ENCODE measurements around the gene ARRB1. TPM values are rescaled to one million over a fixed set of nuclear protein-coding genes. Genes with fewer than 3 reads are reported as not detected.
A peak's percentile ranks its signal among the peaks of the same experiment; 100 is the strongest.

ARRB1 gene
- total and polyA plus RNA-seq, 2 of the 13 experiments (the other 11 are each of a cell fraction or from before 2014, with no cell fraction given) = 22.5 to 35.7 TPM

DNA sequence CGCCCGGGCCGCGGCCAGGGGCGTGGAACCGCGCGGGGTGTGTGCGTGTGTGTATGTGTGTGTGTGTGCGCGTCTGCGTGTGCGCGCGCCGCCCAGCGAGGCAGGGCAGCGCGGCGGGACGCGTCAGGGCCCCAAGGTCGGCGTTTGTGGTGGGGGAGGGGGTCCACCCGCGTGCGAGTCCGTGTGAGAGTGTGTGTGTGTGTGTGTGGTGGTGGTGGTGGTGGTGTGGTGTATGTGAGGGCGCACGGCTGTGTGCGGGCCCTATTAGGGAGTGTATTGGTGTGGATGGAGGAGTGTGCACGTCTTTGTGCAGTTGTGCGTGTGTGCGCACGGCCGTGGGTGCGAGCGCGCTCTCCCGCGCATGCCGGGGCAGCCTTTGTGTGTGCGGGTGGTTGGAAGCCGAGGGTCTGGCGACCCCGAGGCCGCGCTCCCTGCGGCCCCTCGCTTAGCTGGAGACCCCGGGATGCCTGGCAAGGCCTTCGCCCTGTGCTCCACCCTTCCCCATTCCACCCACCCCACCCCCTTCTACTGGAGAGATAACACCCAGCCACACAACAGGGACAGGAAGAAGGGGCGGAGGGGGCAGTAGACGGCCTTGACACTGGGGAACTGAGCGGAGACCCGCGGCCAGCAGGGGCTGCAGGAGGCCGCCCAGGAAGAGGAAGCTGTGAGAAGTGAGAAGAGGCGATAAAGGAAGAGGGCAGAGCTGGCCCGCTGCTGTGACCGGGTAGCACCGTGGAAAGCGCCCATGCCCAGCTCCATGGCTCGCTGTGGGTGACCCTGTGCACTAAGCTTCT is 528 bp upstream of the ARRB1 start (continued):
- TF ChIP-seq NFE2 (CRISPR knock-in tag; IDR thresholded peaks at IDR 0.05) (no peak), ZNF180 (CRISPR knock-in tag; IDR thresholded peaks at IDR 0.05; ENCODE audit: borderline replicate concordance, low read depth) (no peak), MEF2D (CRISPR knock-in tag; IDR thresholded peaks at IDR 0.05) (peak; percentile 82), NRL (CRISPR knock-in tag; IDR thresholded peaks at IDR 0.05; ENCODE audit: borderline replicate concordance) (no peak), NR2C2 (CRISPR knock-in tag; IDR thresholded peaks at IDR 0.05; ENCODE audit: borderline replicate concordance) (peak; percentile 56; the same call in 1 of the 2 replicates), ZNF562 (CRISPR knock-in tag; IDR thresholded peaks at IDR 0.05; ENCODE audit: borderline replicate concordance) (no peak), MTF2 (CRISPR knock-in tag; IDR thresholded peaks at IDR 0.05; ENCODE audit: borderline replicate concordance) (no peak), ZNF619 (CRISPR knock-in tag; IDR thresholded peaks at IDR 0.05) (no peak), NFYB (CRISPR knock-in tag; IDR thresholded peaks at IDR 0.05) (no peak), RFX5 (IDR thresholded peaks at IDR 0.05; ENCODE audit: low read depth, low read length) (no peak), BRD4 (CRISPR knock-in tag; IDR thresholded peaks at IDR 0.05) (peak; percentile 49), NFIC (IDR thresholded peaks at IDR 0.05; ENCODE audit: low read length) (no peak), REPIN1 (CRISPR knock-in tag; IDR thresholded peaks at IDR 0.05; ENCODE audit: borderline replicate concordance, low read depth) (no peak), HNRNPUL1 (IDR thresholded peaks at IDR 0.05; ENCODE audit: low read depth, low read length) (no peak), HNRNPL (IDR thresholded peaks at IDR 0.05; ENCODE audit: low read depth, low read length) (peak; percentile 77), ZKSCAN1 (IDR thresholded peaks at IDR 0.05; ENCODE audit: low read length) (no peak), SYNCRIP (IDR thresholded peaks at IDR 0.05; ENCODE audit: insufficient read depth, low read depth, low read length) (no peak), SAP130 (CRISPR knock-in tag; IDR thresholded peaks at IDR 0.05; ENCODE audit: low read depth) (peak; percentile 87), GPN1 (CRISPR knock-in tag; IDR thresholded peaks at IDR 0.05; ENCODE audit: borderline replicate concordance) (no peak)
- TF ChIP-seq, protein P1, sequence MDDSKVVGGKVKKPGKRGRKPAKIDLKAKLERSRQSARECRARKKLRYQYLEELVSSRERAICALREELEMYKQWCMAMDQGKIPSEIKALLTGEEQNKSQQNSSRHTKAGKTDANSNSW (CRISPR knock-in tag; IDR thresholded peaks at IDR 0.05; ENCODE audit: borderline replicate concordance) = no peak; the same call in 1 of the 2 replicates
- TF ChIP-seq, protein P2, sequence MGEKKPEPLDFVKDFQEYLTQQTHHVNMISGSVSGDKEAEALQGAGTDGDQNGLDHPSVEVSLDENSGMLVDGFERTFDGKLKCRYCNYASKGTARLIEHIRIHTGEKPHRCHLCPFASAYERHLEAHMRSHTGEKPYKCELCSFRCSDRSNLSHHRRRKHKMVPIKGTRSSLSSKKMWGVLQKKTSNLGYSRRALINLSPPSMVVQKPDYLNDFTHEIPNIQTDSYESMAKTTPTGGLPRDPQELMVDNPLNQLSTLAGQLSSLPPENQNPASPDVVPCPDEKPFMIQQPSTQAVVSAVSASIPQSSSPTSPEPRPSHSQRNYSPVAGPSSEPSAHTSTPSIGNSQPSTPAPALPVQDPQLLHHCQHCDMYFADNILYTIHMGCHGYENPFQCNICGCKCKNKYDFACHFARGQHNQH (CRISPR knock-in tag; IDR thresholded peaks at IDR 0.05) = peak; percentile 81
- TF ChIP-seq, protein P3, sequence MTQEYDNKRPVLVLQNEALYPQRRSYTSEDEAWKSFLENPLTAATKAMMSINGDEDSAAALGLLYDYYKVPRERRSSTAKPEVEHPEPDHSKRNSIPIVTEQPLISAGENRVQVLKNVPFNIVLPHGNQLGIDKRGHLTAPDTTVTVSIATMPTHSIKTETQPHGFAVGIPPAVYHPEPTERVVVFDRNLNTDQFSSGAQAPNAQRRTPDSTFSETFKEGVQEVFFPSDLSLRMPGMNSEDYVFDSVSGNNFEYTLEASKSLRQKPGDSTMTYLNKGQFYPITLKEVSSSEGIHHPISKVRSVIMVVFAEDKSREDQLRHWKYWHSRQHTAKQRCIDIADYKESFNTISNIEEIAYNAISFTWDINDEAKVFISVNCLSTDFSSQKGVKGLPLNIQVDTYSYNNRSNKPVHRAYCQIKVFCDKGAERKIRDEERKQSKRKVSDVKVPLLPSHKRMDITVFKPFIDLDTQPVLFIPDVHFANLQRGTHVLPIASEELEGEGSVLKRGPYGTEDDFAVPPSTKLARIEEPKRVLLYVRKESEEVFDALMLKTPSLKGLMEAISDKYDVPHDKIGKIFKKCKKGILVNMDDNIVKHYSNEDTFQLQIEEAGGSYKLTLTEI (CRISPR knock-in tag; conservative IDR thresholded peaks at IDR 0.05) = no peak
- TF ChIP-seq, protein P4, sequence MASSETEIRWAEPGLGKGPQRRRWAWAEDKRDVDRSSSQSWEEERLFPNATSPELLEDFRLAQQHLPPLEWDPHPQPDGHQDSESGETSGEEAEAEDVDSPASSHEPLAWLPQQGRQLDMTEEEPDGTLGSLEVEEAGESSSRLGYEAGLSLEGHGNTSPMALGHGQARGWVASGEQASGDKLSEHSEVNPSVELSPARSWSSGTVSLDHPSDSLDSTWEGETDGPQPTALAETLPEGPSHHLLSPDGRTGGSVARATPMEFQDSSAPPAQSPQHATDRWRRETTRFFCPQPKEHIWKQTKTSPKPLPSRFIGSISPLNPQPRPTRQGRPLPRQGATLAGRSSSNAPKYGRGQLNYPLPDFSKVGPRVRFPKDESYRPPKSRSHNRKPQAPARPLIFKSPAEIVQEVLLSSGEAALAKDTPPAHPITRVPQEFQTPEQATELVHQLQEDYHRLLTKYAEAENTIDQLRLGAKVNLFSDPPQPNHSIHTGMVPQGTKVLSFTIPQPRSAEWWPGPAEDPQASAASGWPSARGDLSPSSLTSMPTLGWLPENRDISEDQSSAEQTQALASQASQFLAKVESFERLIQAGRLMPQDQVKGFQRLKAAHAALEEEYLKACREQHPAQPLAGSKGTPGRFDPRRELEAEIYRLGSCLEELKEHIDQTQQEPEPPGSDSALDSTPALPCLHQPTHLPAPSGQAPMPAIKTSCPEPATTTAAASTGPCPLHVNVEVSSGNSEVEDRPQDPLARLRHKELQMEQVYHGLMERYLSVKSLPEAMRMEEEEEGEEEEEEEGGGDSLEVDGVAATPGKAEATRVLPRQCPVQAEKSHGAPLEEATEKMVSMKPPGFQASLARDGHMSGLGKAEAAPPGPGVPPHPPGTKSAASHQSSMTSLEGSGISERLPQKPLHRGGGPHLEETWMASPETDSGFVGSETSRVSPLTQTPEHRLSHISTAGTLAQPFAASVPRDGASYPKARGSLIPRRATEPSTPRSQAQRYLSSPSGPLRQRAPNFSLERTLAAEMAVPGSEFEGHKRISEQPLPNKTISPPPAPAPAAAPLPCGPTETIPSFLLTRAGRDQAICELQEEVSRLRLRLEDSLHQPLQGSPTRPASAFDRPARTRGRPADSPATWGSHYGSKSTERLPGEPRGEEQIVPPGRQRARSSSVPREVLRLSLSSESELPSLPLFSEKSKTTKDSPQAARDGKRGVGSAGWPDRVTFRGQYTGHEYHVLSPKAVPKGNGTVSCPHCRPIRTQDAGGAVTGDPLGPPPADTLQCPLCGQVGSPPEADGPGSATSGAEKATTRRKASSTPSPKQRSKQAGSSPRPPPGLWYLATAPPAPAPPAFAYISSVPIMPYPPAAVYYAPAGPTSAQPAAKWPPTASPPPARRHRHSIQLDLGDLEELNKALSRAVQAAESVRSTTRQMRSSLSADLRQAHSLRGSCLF (CRISPR knock-in tag; IDR thresholded peaks at IDR 0.05; ENCODE audit: borderline replicate concordance) = no peak
